MCF 10A (cell line): ENCODE measurements around the gene NBL1. TPM values are rescaled to one million over a fixed set of nuclear protein-coding genes. Genes with fewer than 3 reads are reported as not detected.

ENCODE experiments used
- BruUV-seq: library from RNA; stranded (reverse); fragments of 400-500 nt; replicated peaks from 2 replicates; lab custom pipeline; 2021; lab: Mats Ljungman, UMichigan
- CTCF ChIA-PET: fragments of 300-600 bp; sonication (Branson Sonifier 250); formaldehyde crosslinking; extraction: SDS; loops from one replicate; lab custom pipeline; 2021; ENCODE audit warnings: antibody characterized with exemption, inconsistent platforms; lab: Yijun Ruan, JAX
- POLR2A ChIA-PET: fragments of 300-600, 350-650 bp; sonication (Branson Sonifier 250); formaldehyde crosslinking; extraction: SDS; loops from one replicate; lab custom pipeline; 2020; ENCODE audit warnings: antibody characterized with exemption, inconsistent platforms; lab: Yijun Ruan, JAX
- DNase-seq: peaks from one replicate; pipeline ENCODE4 v3.0.0-alpha.2; 2018; ENCODE audit not compliant: unreplicated experiment
- H3K27ac Mint-ChIP-seq: one replicate; pipeline ENCODE4 v1.8.0; 2022; ENCODE audit warnings: mild to moderate bottlenecking, low read depth, mixed read lengths; ENCODE audit not compliant: unreplicated experiment
- H3K27me3 Mint-ChIP-seq: one replicate; pipeline ENCODE4 v1.8.0; 2022; ENCODE audit warnings: mixed read lengths; ENCODE audit not compliant: insufficient read depth, unreplicated experiment
- H3K36me3 Mint-ChIP-seq: one replicate; pipeline ENCODE4 v1.8.0; 2022; ENCODE audit warnings: mild to moderate bottlenecking, moderate library complexity, mixed read lengths; ENCODE audit not compliant: insufficient read depth, unreplicated experiment
- H3K4me1 Mint-ChIP-seq: one replicate; pipeline ENCODE4 v1.8.0; 2022; ENCODE audit warnings: mixed read lengths; ENCODE audit not compliant: insufficient read depth, unreplicated experiment
- H3K4me3 Mint-ChIP-seq: one replicate; pipeline ENCODE4 v1.8.0; 2022; ENCODE audit warnings: mild to moderate bottlenecking, moderate library complexity, mixed read lengths; ENCODE audit not compliant: unreplicated experiment
- H3K9me3 Mint-ChIP-seq: one replicate; pipeline ENCODE4 v1.8.0; 2022; ENCODE audit warnings: mixed read lengths; ENCODE audit not compliant: unreplicated experiment
- intact Hi-C: fragments of 100-400 bp; cut with micrococcal nuclease; formaldehyde crosslinking; loops from 2 replicates; pipeline ENCODE4 v1.14.1; 2022
- total RNA-seq: library from RNA; stranded (reverse); gene quantifications from 2 replicates; pipeline ENCODE4 v1.2.3, GENCODE V29; 2022
- TF ChIP-seq, protein P1 (sequence below): fragments of 200-600 bp; IDR thresholded peaks from one replicate; pipeline ENCODE4 v1.8.0; 2022; ENCODE audit warnings: antibody characterized with exemption, mild to moderate bottlenecking; ENCODE audit not compliant: unreplicated experiment

NBL1 gene
- total RNA-seq, 1 experiment from 2014 or later, result 70.4 TPM

- POLR2A ChIA-PET, result no interaction called here
Measured at GRCh38 chr1:19688041-19688842, 44.1 kb downstream of the NBL1 start.

GRCh38 chr1:19689085-19689757, 45.1 kb downstream of the NBL1 start:
- no peaks in the 10 kb centered on the region for H3K27me3 Mint-ChIP-seq
- TF ChIP-seq, protein P1, sequence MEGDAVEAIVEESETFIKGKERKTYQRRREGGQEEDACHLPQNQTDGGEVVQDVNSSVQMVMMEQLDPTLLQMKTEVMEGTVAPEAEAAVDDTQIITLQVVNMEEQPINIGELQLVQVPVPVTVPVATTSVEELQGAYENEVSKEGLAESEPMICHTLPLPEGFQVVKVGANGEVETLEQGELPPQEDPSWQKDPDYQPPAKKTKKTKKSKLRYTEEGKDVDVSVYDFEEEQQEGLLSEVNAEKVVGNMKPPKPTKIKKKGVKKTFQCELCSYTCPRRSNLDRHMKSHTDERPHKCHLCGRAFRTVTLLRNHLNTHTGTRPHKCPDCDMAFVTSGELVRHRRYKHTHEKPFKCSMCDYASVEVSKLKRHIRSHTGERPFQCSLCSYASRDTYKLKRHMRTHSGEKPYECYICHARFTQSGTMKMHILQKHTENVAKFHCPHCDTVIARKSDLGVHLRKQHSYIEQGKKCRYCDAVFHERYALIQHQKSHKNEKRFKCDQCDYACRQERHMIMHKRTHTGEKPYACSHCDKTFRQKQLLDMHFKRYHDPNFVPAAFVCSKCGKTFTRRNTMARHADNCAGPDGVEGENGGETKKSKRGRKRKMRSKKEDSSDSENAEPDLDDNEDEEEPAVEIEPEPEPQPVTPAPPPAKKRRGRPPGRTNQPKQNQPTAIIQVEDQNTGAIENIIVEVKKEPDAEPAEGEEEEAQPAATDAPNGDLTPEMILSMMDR, result no peak
- DNase-seq, result no peak
- POLR2A ChIA-PET, result no interaction called here
- H3K36me3 Mint-ChIP-seq, result peaks cover 4% of the 10 kb centered on the region
- no peak overlapping the region for H3K27ac Mint-ChIP-seq
- intact Hi-C loops, result no loop called here
- CTCF ChIA-PET, result interaction anchor here (1.2 to 2.3 kb wide), 2 partner anchors 15 to 27 kb away, joined by 6 to 9 read pairs; no protein-coding TSS in a partner anchor
- BruUV-seq, result no TSS peak
- H3K4me3 Mint-ChIP-seq, result no peak overlapping the region
- H3K4me1 Mint-ChIP-seq, result no peaks in the 10 kb centered on the region
- H3K9me3 Mint-ChIP-seq, result no peaks in the 10 kb centered on the region

More at GRCh38 chr1:19688041-19688842, 44.1 kb downstream of the NBL1 start:
- no peaks in the 10 kb centered on the region for H3K4me1 Mint-ChIP-seq
- H3K4me3 Mint-ChIP-seq, result no peak overlapping the region
- CTCF ChIA-PET, result interaction anchor here (0.6 to 1.2 kb wide), 2 partner anchors 8 to 16 kb away, joined by 3 to 6 read pairs; no protein-coding TSS in a partner anchor
- H3K36me3 Mint-ChIP-seq, result no peaks in the 10 kb centered on the region
- no peaks in the 10 kb centered on the region for H3K9me3 Mint-ChIP-seq
- no peak for DNase-seq
- H3K27me3 Mint-ChIP-seq, result no peaks in the 10 kb centered on the region
- TF ChIP-seq, protein P1, result no peak
- BruUV-seq, result no TSS peak
- intact Hi-C loops, result no loop called here
- H3K27ac Mint-ChIP-seq, result no peak overlapping the region

DNA sequence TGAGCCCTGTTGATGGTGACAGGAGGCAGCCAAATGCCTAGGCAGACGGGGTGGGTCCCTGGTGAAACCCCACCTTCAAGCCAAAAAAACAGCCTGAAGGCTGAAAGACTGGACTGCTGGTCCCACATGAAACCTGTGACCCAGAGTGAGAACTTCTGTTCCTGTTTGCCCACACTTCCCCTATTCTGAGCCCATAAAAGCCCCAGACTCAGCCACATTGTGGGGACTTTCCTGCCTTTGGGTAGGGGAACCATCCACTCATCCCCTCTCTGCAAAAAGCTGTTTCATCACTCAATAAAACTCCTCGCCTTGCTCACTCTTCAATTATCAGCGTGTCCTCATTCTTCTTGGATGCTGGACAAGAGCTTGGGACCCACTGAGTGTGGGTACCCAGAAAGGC, 45.7 kb downstream of the NBL1 start:
- CTCF ChIA-PET, result interaction anchor here (1.2 to 2.3 kb wide), 2 partner anchors 15 to 28 kb away, joined by 6 to 9 read pairs; no protein-coding TSS in a partner anchor
- BruUV-seq, result no TSS peak
- POLR2A ChIA-PET, result no interaction called here
- TF ChIP-seq, protein P1, result no peak
- DNase-seq, result no peak
- no peaks in the 10 kb centered on the region for H3K9me3 Mint-ChIP-seq
- no peaks in the 10 kb centered on the region for H3K27me3 Mint-ChIP-seq
- peaks cover 4% of the 10 kb centered on the region for H3K36me3 Mint-ChIP-seq
- no peak overlapping the region for H3K27ac Mint-ChIP-seq
- intact Hi-C loops, result no loop called here
- H3K4me1 Mint-ChIP-seq, result no peaks in the 10 kb centered on the region
- no peak overlapping the region for H3K4me3 Mint-ChIP-seq

GRCh38 chr1:19690342-19690741, 46.2 kb downstream of the NBL1 start:
- no peak overlapping the region for H3K4me3 Mint-ChIP-seq
- TF ChIP-seq, protein P1, result no peak
- CTCF ChIA-PET, result interaction anchor here (2.2 to 2.3 kb wide), 2 partner anchors 14 to 29 kb away, joined by 9 read pairs; no protein-coding TSS in a partner anchor
- no peaks in the 10 kb centered on the region for H3K9me3 Mint-ChIP-seq
- no peak overlapping the region for H3K27ac Mint-ChIP-seq
- no peaks in the 10 kb centered on the region for H3K27me3 Mint-ChIP-seq
- intact Hi-C loops, result no loop called here
- no TSS peak for BruUV-seq
- H3K4me1 Mint-ChIP-seq, result no peaks in the 10 kb centered on the region
- peaks cover 4% of the 10 kb centered on the region for H3K36me3 Mint-ChIP-seq
- no peak for DNase-seq
- POLR2A ChIA-PET, result interaction anchor here (0.5 kb wide), 1 partner anchor 19 kb away, joined by 3 read pairs; no protein-coding TSS in a partner anchor
